ENCODE results near the gene COPRS. TPM values are rescaled to one million over a fixed set of nuclear protein-coding genes. Genes with fewer than 3 reads are reported as not detected.
A peak's percentile ranks its signal among the peaks of the same experiment; 100 is the strongest.

The COPRS gene
- total RNA-seq, 1 experiment from 2014 or later: 37.5 TPM

- no peaks in the 10 kb centered on the region for H3K36me3 Mint-ChIP-seq
- ATAC-seq (no peak), DNase-seq (ENCODE audit: low spot score) (no peak)
- POLR2A ChIA-PET: no interaction called here
- no peak overlapping the region for H3K27ac Mint-ChIP-seq
- no peaks in the 10 kb centered on the region for H3K4me1 Mint-ChIP-seq
- no peak for TF ChIP-seq NR3C1 (CRISPR knock-in tag; conservative IDR thresholded peaks at IDR 0.05; ENCODE audit: low read depth)
- no peak for TF ChIP-seq GABPB1 (CRISPR knock-in tag; IDR thresholded peaks at IDR 0.05)
- TF ChIP-seq NFYB (CRISPR knock-in tag; conservative IDR thresholded peaks at IDR 0.05; ENCODE audit: low read depth): peak; percentile 45; the same call in 1 of the 2 replicates
- H3K27me3 Mint-ChIP-seq (ENCODE audit: low read depth): no peaks in the 10 kb centered on the region; the same call in 1 of the 2 replicates
- H3K9me3 Mint-ChIP-seq: no peaks in the 10 kb centered on the region
- CTCF ChIA-PET: interaction anchor here (0.6 to 1.2 kb wide), 2 partner anchors 40 to 457 kb away, joined by 3 read pairs; no protein-coding TSS in a partner anchor
- H3K4me3 Mint-ChIP-seq: no peak overlapping the region
Observed at GRCh38 chr17:31802502-31802901, 56.5 kb downstream of the COPRS start.

Other genes starting within 250 kb of the COPRS start
- 72.6 to 84.2 TPM (median 79.5 TPM) in 3 replicates for gene UTP6, start 42.5 kb upstream of the COPRS start, total RNA-seq (2021)
- 26.5 to 29.6 TPM (median 28.4 TPM) in 3 replicates for gene SUZ12, start 77.8 kb upstream of the COPRS start, total RNA-seq (2021)
- 18.7 to 20.7 TPM (median 20.6 TPM) in 3 replicates for gene LRRC37B, start 148.1 kb upstream of the COPRS start, total RNA-seq (2021)